GM10266 (cell line): ENCODE data around the gene FUT1.

Experiments
- DNase-seq: peaks from one replicate; pipeline ENCODE4 v3.0.0; 2012; ENCODE audit errors: extremely low spot score
- CTCF ChIP-seq: IDR thresholded peaks from 2 replicates; pipeline ENCODE4 v1.5.1; 2012; ENCODE audit warnings: mild to moderate bottlenecking, low read depth; ENCODE audit not compliant: control insufficient read depth, insufficient read depth; ENCODE audit errors: missing control alignments

The FUT1 gene

GRCh38 chr19:48726556-48726955 lies 25.9 kb downstream of the FUT1 start:
- TF ChIP-seq CTCF = no peak
- no peak for DNase-seq

- no peak for TF ChIP-seq CTCF
- DNase-seq = peak; percentile 80
Measured at GRCh38 chr19:48724796-48725753, 27.4 kb downstream of the FUT1 start.

- DNase-seq = no peak
- no peak for TF ChIP-seq CTCF
Measured at GRCh38 chr19:48722196-48722708, 30.2 kb downstream of the FUT1 start.

GRCh38 chr19:48720613-48721296 lies 31.7 kb downstream of the FUT1 start:
- TF ChIP-seq CTCF = no peak
- peak; percentile 99 for DNase-seq

- no peak for TF ChIP-seq CTCF
- DNase-seq = no peak
Measured at GRCh38 chr19:48720251-48720612, 32.2 kb downstream of the FUT1 start.

- no peak for TF ChIP-seq CTCF
Measured at GRCh38 chr19:48719263-48720171, 32.9 kb downstream of the FUT1 start, which contains the start of gene MAMSTR. TSS of gene MAMSTR (minus strand) at chr19:48719725. CDS start at chr19:48719031, 694 bp downstream.

More at GRCh38 chr19:48719263-48720171, 32.9 kb downstream of the FUT1 start, which contains the start of gene MAMSTR:
- DNase-seq = no peak
